ENCODE data around the gene PI4K2B.

- TF ChIP-seq CTCF (IDR thresholded peaks at IDR 0.05; ENCODE audit: insufficient read depth, low read length) (no peak), POLR2AphosphoS5 (IDR thresholded peaks at IDR 0.05; ENCODE audit: low read depth) (no peak), SPI1 (IDR thresholded peaks at IDR 0.05; ENCODE audit: borderline replicate concordance, low read depth) (no peak)
These were observed 49.8 kb upstream of the PI4K2B start for GRCh38 chr4:25184056-25184455.

Measured in HL-60 (cell line).